ENCODE measurements around the gene HSD17B14.

Gene HSD17B14

GRCh38 chr19:48822514-48822913 is 13.8 kb downstream of the HSD17B14 start:
- DNase-seq: no peak

GRCh38 chr19:48821633-48822032 is 14.7 kb downstream of the HSD17B14 start:
- no peak for DNase-seq

DNA sequence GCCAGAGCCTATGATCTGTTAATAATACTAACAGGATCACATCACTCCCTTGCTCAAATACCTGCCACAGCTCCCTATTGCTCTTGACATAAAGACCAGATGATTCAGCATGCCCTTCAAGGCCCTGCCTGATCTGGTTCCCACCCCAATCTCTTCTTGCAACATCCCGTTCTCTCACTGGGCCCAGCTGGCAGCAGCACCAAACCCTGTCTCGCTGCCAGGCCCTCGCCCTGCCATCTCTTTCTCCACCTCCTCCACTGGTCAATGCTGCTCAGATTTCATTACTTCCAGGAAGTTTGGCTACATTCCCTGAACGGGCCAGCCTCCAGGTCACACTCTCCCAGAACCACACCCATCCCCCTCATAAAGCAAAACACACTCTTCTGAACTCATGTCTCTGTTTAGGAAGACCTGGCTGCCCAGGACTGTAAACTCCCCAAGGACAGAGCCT is 16.9 kb downstream of the HSD17B14 start:
- no peak for DNase-seq

DNA sequence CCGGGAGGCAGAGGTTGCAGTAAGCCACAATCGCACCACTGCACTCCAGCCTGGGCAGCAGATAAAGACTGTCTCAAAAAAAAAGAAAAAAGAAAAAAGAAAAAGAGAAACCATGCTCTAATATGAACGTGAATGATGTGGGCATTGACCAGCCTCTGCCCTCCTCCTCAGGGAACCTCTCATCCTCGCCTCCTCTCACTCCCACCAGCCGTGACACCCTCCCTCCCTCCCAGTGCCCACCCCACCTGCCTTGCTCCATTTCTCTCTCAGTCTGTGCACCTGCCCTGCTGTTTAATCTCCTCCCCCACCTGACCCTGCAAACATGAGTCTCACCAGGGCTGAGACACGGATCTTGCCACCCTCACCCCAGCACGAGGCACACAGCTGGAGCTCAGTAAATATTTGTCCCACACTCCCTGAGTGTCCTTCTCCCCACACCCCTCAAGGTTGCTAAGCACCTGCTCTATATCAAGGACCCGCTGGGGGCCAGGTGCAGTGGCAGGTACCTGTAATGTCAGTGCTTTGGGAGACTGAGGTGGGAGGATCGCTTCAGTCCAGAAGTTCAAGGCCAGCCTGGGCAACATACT is 18.0 kb downstream of the HSD17B14 start:
- no peak for DNase-seq

GRCh38 chr19:48817585-48818124 is 18.6 kb downstream of the HSD17B14 start:
- DNase-seq: no peak

DNA sequence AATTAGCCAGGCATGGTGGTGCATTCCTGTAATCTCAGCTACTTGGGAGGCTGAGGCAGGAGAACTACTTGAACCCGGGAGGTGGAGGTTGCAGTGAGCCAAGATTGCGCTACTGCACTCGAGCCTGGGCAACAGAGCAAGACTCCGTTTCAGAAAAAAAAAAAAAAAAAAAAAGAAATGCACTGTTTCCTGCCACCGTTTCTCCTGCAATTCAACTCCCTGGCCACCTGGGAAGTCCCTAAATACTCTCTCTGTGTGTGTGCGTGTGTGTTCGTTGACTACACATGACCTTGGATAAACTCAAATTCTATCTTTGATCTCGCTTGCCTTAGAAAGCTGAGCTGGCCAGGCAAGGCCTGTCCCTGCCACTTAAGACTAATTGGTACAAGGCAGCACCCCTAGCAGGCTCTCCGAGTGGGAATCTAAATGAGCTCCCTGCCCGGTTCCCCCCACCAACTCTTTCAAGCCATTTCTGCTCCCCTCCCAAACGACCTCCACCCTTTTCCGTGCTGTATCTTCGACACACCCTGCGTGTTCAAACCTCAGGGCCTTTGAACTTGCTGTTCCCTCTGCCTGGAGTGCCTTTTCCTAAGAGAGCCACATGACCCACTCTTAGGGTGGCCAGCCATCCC is 20.3 kb downstream of the HSD17B14 start:
- DNase-seq: no peak

DNA sequence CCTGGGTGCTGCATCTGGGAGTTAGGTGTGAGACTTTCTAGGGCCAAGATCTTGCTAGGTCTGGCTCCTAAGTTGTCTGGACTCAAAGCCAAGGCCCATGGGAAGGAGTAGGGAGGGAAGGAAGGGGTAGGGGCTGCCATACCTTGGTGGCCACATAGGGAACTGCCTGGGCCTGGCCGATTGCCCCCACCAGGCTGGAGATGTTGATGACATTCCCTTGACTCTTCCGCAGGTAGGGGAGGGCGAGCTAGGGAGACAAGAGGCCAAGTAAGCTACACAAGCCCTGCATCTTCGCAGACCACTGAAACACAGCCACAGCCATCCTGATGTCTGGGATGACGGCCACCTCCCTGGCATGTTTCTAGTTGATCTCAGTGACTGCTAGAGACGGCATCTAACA is 21.4 kb downstream of the HSD17B14 start:
- DNase-seq: no peak

GRCh38 chr19:48813123-48813913 is 23.0 kb downstream of the HSD17B14 start:
- no peak for DNase-seq

GRCh38 chr19:48812094-48812929 is 24.0 kb downstream of the HSD17B14 start:
- DNase-seq: no peak

- no peak for DNase-seq
Observed at GRCh38 chr19:48810151-48810550, 26.1 kb downstream of the HSD17B14 start.

- DNase-seq: no peak
Observed at GRCh38 chr19:48807590-48808308, 28.5 kb downstream of the HSD17B14 start.

- DNase-seq: no peak
Observed at GRCh38 chr19:48806818-48807589, 29.3 kb downstream of the HSD17B14 start.

- DNase-seq: no peak
Observed at GRCh38 chr19:48806518-48806817, 29.8 kb downstream of the HSD17B14 start.

DNA sequence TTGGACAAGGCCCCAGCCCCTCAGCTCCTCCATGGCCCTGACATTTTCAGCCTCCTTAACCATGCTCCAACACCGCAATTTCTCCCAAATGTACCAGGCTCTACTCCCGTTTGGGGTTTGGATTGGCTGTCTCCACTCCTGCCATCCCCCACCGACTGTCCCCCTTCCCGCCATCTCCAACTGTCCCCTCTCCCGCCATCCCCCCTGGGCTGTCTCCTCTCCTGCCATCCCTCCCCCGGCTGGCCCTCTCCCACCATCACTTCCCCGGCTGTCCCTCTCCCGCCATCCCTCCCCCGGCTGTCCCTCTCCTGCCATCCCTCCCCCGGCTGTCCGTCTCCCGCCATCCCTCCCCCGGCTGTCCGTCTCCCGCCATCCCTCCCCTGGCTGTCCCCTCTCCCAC is 30.8 kb downstream of the HSD17B14 start:
- DNase-seq: no peak

- no peak for DNase-seq
Observed at GRCh38 chr19:48804496-48804895, 31.8 kb downstream of the HSD17B14 start.

DNA sequence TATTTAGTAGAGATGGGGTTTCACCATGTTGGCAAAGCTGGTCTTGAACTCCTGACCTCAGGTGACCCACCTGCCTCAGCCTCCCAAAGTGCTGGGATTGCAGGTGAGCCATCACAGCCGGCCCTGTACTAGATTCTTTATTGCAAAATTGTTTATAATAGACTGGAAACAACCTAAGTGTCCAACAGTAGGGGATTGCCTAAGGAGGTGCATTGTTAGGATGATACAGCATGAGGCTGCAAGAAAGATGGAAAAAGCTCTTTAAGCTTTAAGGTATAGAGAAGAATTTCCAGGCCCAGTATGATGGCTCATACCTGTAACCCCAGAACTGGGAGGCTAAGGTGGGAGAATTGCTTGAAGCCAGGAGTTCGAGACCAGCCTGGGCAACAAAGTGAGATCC is 33.7 kb downstream of the HSD17B14 start:
- no peak for DNase-seq

DNA sequence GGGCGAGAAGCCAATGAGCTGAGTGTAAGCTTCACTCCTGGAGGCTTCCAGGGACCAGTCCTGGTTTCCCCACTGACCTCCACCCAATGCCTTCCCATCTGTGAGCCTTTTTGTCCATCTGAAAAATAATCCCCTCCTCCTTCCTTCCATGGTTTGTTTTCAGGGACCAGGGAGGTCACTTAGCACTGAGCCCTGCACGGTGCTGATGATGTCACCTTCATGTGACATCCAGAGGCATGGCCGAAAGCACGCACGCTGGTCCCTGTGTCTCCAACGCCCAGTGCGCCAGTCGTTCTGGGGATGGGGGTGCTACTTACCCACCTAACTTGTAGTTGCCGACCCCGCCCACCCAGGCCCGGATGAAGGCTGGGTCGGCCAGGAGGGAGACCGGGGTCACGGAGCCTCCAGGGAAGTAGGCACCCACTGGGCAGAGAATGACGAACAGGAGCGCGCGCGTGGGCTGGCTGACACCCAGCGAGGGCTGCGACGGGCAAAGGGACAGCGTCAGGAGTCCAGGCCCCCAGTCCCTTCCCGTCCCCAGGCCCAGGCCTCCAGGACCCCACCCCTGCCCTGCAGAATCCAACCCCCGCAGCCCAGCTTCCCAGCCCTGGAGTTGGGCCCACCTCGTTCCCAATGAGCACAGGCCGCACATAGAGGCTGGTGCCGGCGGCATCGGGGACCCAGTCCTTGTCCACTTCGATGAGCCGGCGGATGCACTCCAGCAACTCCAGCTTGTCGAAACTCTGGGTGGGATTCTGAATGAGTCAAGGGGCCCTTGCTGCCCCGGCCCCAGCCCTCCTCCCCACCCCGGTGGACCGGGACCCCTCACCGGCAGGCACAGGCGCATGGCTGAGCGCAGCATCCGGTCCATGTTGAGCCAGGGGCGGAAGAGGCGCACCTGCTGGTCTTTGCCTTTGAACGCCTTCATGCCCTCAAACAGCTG is 36.7 kb downstream of the HSD17B14 start:
- DNase-seq: no peak

DNA sequence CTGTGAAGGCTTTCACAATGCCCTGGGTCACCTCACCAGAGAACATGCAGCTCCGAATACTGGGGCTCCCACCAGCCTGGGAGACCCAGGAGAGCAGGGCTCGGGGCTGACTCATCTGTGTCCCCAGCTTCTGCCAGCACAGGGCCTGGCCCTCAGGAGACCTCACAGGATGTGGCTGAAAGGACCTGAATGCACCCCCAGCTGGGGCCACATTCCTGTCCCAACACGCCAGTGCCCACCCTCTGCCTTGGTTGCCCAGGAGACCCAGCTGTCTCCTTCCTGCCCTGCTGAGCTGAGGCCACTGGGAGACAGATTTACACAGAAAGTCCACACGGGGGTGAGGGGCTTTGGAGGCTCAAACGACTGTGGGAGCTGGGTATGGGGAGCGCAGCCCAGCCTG is 37.4 kb downstream of the HSD17B14 start:
- no peak for DNase-seq

DNA sequence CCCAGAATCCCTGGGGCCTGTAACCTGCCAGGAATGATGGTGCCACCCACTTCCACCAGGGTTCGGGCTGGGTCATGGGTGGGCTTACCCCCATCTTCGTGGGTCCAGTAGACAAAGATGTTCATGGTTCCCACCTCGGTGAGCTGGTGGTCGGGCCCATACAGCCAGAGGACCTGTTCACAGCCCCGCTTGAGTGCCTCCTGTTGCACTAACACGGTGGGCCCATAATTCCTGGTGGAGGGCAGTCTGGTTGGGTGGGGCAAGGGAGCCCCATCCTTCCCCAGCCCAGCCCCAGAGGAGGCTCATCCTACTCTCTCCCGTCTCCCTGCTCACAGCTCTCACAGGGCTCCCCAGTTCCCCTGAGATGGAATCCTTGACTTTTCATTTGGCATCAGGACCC is 39.2 kb downstream of the HSD17B14 start:
- DNase-seq: no peak

DNA sequence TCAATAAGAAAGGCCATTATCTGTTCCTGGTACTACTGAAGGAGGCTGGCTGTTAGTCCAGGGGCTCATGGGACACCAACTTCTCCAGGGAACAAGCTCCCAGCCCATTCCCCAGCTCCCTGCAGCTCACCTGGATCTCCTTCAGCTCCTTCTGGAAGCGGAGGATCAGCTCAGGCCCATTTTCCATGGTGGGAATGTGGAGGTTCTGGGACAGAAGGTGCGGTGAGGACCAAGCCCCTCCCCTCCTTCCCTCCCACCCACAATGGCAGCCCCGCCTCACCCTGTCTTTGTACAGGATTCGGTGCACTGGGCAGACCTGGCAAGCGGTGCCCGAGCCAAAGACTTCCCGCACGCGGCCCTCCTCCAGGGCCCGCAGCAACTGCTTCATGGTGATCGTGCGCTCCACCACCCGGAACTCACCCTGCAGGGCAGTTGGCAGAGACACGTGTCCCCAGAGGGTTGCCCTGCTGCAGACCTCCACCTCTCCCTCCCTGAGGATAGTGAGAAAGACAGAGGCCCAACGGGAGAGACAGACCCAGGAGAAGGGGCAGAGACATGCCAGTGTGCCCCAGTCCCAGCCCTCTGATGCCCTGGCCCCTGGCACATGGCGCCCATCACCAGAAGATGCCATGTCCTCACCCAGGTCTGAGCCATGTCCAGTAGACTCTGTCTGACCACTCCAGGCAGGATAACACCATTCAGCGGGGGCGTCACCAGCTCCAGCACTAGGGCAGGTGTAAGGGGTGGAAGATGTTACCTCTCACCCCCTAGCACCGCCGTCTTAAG is 39.8 kb downstream of the HSD17B14 start:
- DNase-seq: no peak

Measured in bone marrow (tissue), 2 donors.